Bronchial epithelial cell (primary cell): ENCODE results near the gene CTAGE6. TPM values are rescaled to one million over a fixed set of nuclear protein-coding genes. Genes with fewer than 3 reads are reported as not detected.
"Not testable (repeated sequence)": the region's sequence is repeated elsewhere in the genome, so short reads cannot be mapped to it uniquely, and the experiment has no call there.

ENCODE experiments used
- DNase-seq: peaks from one replicate; pipeline ENCODE4 v3.0.0-alpha.2; 2010; ENCODE audit warnings: low read depth
- FAIRE-seq: peaks from 2 replicates; lab custom pipeline; 2011; peaks lifted over from hg19 to GRCh38; lab: Jason Lieb, UNC
- H3K27me3 ChIP-seq: 2 replicates; pipeline ENCODE4 v1.5.1; 2011; ENCODE audit warnings: low read length; ENCODE audit not compliant: control insufficient read depth, insufficient read depth
- H3K36me3 ChIP-seq: 2 replicates; pipeline ENCODE4 v1.5.1; 2011; ENCODE audit warnings: low read length; ENCODE audit not compliant: control insufficient read depth, insufficient read depth
- H3K4me3 ChIP-seq: 2 replicates; pipeline ENCODE4 v1.5.1; 2011; ENCODE audit warnings: mild to moderate bottlenecking, low read depth, low read length, control low read depth
- total RNA-seq: library from RNA; depleted of rRNA; stranded (reverse); fragments of >200 nt; gene quantifications from 2 replicates; pipeline ENCODE4 v1.2.1, GENCODE V29; 2014
- TF ChIP-seq, protein P1 (sequence below): IDR thresholded peaks from 2 replicates; pipeline ENCODE4 v1.5.1; 2011; ENCODE audit warnings: mild to moderate bottlenecking, moderate library complexity, low read length, control low read depth, inconsistent platforms; ENCODE audit not compliant: insufficient read depth, severe bottlenecking

The CTAGE6 gene
- total RNA-seq, 1 donor from 2014 or later = 0.26 TPM

GRCh38 chr7:143737037-143737819 is 20.3 kb downstream of the CTAGE6 start:
- not testable (repeated sequence) for FAIRE-seq, H3K27me3 ChIP-seq, H3K4me3 ChIP-seq, H3K36me3 ChIP-seq
- DNase-seq = peak; percentile 55
- TF ChIP-seq, protein P1, sequence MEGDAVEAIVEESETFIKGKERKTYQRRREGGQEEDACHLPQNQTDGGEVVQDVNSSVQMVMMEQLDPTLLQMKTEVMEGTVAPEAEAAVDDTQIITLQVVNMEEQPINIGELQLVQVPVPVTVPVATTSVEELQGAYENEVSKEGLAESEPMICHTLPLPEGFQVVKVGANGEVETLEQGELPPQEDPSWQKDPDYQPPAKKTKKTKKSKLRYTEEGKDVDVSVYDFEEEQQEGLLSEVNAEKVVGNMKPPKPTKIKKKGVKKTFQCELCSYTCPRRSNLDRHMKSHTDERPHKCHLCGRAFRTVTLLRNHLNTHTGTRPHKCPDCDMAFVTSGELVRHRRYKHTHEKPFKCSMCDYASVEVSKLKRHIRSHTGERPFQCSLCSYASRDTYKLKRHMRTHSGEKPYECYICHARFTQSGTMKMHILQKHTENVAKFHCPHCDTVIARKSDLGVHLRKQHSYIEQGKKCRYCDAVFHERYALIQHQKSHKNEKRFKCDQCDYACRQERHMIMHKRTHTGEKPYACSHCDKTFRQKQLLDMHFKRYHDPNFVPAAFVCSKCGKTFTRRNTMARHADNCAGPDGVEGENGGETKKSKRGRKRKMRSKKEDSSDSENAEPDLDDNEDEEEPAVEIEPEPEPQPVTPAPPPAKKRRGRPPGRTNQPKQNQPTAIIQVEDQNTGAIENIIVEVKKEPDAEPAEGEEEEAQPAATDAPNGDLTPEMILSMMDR = peak; percentile 42

DNA sequence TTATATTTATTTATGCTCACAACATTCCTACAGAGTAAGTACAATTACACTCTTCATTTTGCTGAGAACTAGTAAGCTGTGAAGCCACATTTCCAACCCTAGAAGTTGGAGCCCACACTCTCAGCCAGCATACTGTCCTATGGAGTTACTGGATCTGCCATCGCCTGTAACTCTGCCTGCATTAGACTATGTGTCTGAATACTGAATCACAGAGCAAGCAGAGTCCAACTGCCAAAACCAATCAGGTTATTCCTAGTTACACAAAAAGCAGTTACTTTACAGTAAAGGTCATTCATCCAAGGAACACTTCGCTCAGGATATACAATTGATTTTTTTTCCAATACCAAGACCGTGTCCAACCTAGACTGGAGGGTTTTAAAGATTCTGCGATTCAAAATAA is 21.5 kb downstream of the CTAGE6 start:
- Histone ChIP-seq H3K4me3 (no peak overlapping the region), H3K36me3 (no peaks in the 10 kb centered on the region), H3K27me3 (no peaks in the 10 kb centered on the region)
- DNase-seq (no peak), FAIRE-seq (no peak)
- TF ChIP-seq, protein P1 = no peak

- Histone ChIP-seq H3K36me3 (no peaks in the 10 kb centered on the region), H3K27me3 (no peaks in the 10 kb centered on the region), H3K4me3 (no peak overlapping the region)
- TF ChIP-seq, protein P1 = no peak
- FAIRE-seq (no peak), DNase-seq (no peak)
Measured at GRCh38 chr7:143733876-143734275, 23.6 kb downstream of the CTAGE6 start.

GRCh38 chr7:143728333-143728862 is 29.1 kb downstream of the CTAGE6 start:
- TF ChIP-seq, protein P1 = no peak
- H3K4me3 ChIP-seq = no peak overlapping the region
- H3K27me3 ChIP-seq = no peaks in the 10 kb centered on the region
- FAIRE-seq (no peak), DNase-seq (no peak)
- H3K36me3 ChIP-seq = peaks cover 1% of the 10 kb centered on the region

DNA sequence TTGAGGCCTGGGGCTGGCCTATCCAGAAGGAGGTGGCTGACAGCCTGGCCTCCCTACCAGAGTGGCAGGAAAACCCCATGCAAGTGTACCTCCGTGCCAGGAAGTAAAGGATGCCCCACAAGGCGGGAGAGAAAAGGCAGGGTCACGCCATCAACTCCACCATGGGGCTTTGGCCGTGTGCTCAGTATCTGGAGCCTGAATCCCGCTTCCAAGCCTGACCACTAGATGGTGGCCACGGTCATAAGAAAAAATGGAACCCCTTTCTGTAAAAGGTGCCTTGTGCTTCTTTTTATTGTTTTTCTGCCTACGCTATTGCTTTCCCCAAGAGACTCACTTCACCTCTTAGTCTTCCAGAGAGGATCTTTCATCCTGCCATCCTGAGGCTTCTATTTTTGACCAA is 29.9 kb downstream of the CTAGE6 start:
- not testable (repeated sequence) for H3K27me3 ChIP-seq, FAIRE-seq, H3K36me3 ChIP-seq, H3K4me3 ChIP-seq, DNase-seq

DNA sequence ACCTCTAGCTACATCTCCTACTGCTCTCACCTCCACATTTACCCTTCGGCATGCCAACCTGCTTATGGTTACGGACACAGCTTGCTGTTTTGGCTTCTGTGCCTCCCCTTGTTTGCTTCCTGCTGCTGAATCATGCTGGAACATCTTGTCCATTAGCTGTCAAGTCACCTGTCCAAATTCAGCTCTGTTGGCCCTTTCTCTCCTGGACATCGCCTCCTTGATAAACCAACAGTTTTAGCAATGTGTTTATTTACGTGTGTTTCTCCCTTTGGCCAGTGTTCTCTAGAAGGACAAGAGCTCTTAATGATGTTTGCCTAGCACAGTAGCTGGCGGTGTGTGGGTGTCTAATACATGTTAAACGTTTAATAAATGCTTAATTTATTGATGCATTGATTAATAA is 31.4 kb downstream of the CTAGE6 start:
- not testable (repeated sequence) for H3K4me3 ChIP-seq, H3K36me3 ChIP-seq, H3K27me3 ChIP-seq, DNase-seq, FAIRE-seq

- DNase-seq, FAIRE-seq, H3K36me3 ChIP-seq, H3K27me3 ChIP-seq, H3K4me3 ChIP-seq: not testable (repeated sequence)
Measured at GRCh38 chr7:143720335-143720734, 37.2 kb downstream of the CTAGE6 start.

DNA sequence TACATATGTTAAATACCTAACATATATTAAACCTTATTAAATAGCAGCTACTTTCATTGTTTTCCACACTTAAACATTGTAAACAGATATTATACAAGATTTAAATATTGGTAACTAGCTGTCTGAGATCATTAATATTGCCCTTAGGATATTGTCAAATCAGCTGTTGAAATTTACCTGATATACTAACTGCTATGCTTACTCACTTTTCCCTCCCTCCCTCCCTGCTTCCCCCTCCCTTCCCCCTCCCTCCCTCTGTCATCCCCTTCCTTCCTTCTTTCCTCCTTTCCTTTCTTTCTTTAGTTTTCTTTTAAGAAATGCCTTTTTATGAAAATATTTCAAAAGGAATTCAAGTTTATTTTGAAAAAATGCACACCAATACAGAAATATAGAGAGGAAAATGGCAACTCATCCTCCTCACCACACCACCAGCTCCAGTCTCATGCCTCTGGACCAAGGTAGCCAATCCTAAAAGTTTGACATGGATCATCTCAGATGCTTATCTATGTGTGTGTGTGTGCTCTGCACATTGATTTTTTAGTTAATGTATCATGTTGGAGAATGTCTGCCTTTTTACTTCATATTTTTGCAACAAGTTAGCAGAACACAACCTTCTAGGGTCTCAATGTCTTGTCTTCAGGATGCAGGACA is 41.8 kb downstream of the CTAGE6 start:
- DNase-seq, H3K36me3 ChIP-seq, H3K27me3 ChIP-seq, H3K4me3 ChIP-seq, FAIRE-seq: not testable (repeated sequence)

DNA sequence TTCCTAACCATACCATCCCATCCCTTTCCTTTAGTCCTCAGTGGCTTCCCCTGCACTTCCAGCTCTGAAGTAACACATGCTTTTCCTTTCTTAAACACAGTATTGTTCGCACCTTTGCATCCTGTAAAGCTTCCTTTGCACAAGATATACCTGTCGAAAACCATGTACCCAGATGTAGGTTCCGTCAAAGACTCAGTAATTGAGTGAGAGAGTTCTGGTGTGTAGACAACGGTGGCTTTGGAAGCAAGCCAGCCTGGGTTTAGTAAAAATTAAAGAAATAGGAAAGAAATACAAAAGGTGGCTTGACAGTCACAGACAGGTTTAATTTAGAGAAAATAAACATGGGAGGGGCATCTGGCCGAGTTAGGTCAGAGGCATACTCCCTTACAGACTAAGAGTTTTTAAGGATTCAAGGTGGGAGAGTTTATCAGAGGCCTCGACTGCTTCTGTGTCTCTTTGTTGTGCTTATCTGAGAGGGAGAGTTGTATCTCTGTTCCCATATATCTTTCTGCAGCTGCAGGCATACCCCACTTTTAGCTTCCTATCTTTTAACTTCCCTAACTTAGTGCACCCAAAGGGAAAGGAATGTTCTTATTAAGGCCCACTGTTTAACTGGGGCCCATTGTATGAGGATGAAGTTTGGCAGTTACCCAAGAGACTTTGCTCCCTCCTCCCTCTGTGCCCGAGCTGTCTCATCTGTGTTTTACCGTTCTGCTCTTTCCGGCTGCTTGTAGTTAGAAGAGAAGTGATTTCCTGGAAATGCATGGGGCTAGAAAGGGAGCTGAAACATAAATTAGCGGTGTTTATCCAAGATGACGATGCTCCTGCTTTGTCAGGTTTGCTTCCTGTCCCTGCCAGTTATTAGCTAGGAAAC is 42.7 kb downstream of the CTAGE6 start:
- not testable (repeated sequence) for H3K4me3 ChIP-seq, H3K36me3 ChIP-seq, FAIRE-seq, H3K27me3 ChIP-seq, DNase-seq
